Loucy (cell line): ENCODE results near the gene GEMIN5.

Experiments used
- EZH2phosphoT487 ChIP-seq: fragments of 200-600 bp; IDR thresholded peaks from 2 replicates; pipeline ENCODE4 v1.6.1; 2018; ENCODE audit warnings: antibody characterized with exemption, mild to moderate bottlenecking, moderate library complexity, borderline replicate concordance
- TF ChIP-seq, protein P1 (sequence below): fragments of 200-600 bp; sonication (generic); conservative IDR thresholded peaks from 2 replicates; pipeline ENCODE4 v1.5.1; 2014; ENCODE audit warnings: mild to moderate bottlenecking, antibody characterized with exemption, low read length

DNA sequence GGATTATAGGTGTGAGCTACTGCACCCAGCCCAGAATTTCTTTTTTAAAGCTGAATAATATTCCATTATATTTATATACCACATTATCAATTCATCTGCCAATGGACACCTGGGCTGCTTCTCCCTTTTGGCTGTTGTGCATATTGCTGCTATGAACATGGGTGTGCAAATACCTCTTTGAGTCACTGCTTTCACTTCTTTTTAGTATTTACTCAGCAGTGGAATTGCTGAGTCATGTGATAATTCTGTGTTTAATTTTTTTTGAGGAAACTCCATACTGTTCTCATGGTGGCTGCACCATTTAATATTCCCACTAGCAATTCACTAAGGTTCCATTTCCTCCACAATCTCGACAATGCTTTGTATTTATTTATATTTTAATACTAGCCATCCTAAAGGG, 39.4 kb upstream of the GEMIN5 start:
- TF ChIP-seq, protein P1, sequence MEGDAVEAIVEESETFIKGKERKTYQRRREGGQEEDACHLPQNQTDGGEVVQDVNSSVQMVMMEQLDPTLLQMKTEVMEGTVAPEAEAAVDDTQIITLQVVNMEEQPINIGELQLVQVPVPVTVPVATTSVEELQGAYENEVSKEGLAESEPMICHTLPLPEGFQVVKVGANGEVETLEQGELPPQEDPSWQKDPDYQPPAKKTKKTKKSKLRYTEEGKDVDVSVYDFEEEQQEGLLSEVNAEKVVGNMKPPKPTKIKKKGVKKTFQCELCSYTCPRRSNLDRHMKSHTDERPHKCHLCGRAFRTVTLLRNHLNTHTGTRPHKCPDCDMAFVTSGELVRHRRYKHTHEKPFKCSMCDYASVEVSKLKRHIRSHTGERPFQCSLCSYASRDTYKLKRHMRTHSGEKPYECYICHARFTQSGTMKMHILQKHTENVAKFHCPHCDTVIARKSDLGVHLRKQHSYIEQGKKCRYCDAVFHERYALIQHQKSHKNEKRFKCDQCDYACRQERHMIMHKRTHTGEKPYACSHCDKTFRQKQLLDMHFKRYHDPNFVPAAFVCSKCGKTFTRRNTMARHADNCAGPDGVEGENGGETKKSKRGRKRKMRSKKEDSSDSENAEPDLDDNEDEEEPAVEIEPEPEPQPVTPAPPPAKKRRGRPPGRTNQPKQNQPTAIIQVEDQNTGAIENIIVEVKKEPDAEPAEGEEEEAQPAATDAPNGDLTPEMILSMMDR, result no peak
- TF ChIP-seq EZH2phosphoT487, result no peak
